GM12892 (cell line): Measurements from ENCODE around the gene LEKR1.

Experiments used
- POLR2A ChIP-seq: IDR thresholded peaks from 2 replicates; pipeline ENCODE4 v1.6.1; 2011; ENCODE audit warnings: low read depth, low read length, control low read depth
- POLR2AphosphoS5 ChIP-seq: IDR thresholded peaks from 2 replicates; pipeline ENCODE4 v1.6.1; 2011; ENCODE audit warnings: low read depth, low read length, control low read depth
- TAF1 ChIP-seq: IDR thresholded peaks from 2 replicates; pipeline ENCODE4 v1.6.1; 2011; ENCODE audit warnings: low read depth, mild to moderate bottlenecking, control low read depth, low read length, borderline replicate concordance

DNA sequence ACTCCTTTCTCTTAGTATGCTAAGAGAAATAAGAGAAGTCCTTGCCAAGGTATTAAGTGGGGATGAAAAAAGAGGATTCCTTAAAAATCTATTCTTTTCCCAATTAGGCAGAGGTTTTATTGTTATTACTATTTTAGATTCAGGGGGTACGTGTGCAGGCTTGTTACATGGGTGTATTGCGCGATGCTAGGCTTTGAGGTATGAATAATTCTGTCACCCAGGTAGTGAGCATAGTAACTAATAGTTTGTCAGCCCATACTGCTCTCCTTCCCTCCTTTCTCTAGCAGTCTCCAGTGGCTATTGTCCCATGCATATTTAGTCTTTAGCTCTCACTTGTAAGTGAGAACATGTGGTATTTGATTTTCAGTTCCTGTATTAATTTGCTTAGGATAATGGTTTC lies 83.9 kb downstream of the LEKR1 start:
- TF ChIP-seq POLR2AphosphoS5 (no peak), POLR2A (no peak), TAF1 (no peak)
